Right lobe of liver (tissue), 6 donors: ENCODE results near the gene INO80. TPM values are rescaled to one million over a fixed set of nuclear protein-coding genes. Genes with fewer than 3 reads are reported as not detected.

ENCODE experiments used
- ATAC-seq, 4 donors: fragments of 200-7000 bp; cut with Tn5 transposase; one replicate each; pipeline ENCODE4 v1.9.1; 2020; ENCODE audit warnings: mild to moderate bottlenecking in 4 of 4, moderate library complexity in 4 of 4
- DNase-seq, 3 donors: peaks; one replicate each; pipeline ENCODE4 v3.0.0-alpha.2; 2020
- H3K27ac ChIP-seq, 3 donors: fragments of 200-600 bp; one replicate each; pipeline ENCODE4 v1.8.0; 2022
- H3K27me3 ChIP-seq, 2 donors: fragments of 200-600 bp; one replicate each; pipeline ENCODE4 v1.8.0; 2022
- H3K36me3 ChIP-seq, 4 donors: fragments of 200-600 bp; sonication (generic) in 1 of 4; one replicate each; pipeline versions ENCODE4 v1.5.1 to v1.8.0; 2017 to 2022; ENCODE audit warnings: control low read depth in 1 of 4
- H3K4me1 ChIP-seq, 4 donors: fragments of 200-600 bp; sonication (generic) in 1 of 4; one replicate each; pipeline versions ENCODE4 v1.5.1 to v1.8.0; 2017 to 2022; ENCODE audit warnings: control low read depth in 1 of 4
- H3K4me3 ChIP-seq, 3 donors: fragments of 200-600 bp; one replicate each; pipeline ENCODE4 v1.8.0; 2022
- H3K9me3 ChIP-seq, 4 donors: fragments of 200-600 bp; sonication (generic) in 1 of 4; one replicate each; pipeline versions ENCODE4 v1.5.1 to v1.8.0; 2017 to 2022; ENCODE audit warnings: control low read depth in 1 of 4
- CTCF ChIP-seq, 4 donors: fragments of 200-600 bp in 3 of 4; fragments of 450-650 bp in 1 of 4; IDR thresholded peaks; one replicate each; pipeline versions ENCODE4 v1.5.1 to v1.8.0; 2016 to 2022; ENCODE audit warnings: antibody characterized with exemption in 4 of 4, mild to moderate bottlenecking in 2 of 4
- POLR2A ChIP-seq: fragments of 450-650 bp; IDR thresholded peaks from one replicate; pipeline ENCODE4 v1.6.1; 2017; ENCODE audit warnings: antibody characterized with exemption, mild to moderate bottlenecking
- WGBS: methylation state at CpG from one replicate; pipeline ENCODE4 v1.1.6; 2018; ENCODE audit warnings: low coverage, low lambda C conversion rate; ENCODE audit not compliant: insufficient coverage; ENCODE audit errors: missing lambda C conversion rate; 5-methylcytosine and 5-hydroxymethylcytosine counted together
- intact Hi-C, 2 donors: fragments of 100-400 bp; cut with DNase I; formaldehyde crosslinking; loops; one replicate each; pipeline versions ENCODE4 v1.11.2 to v1.14.1; 2022
- total RNA-seq, 6 experiments: library from RNA; depleted of rRNA in 2 of 6; stranded (reverse); fragments of >200 nt in 2 of 6; fragmentation: NEBNext Ultra II Directional in 3 of 6; extraction: Animal tissue kit (Norgen Biotek cat#: 25700) in 3 of 6; gene quantifications; one replicate each; pipeline versions ENCODE4 v1.1.0 to v1.2.4, GENCODE V29; 2016 to 2023
- donor health status: DM: no; HTN: yes; CAD: no.
- donor health status: DM: no; HTN: no; CAD: no.
- donor health status: DM: no; HTN: no; CAD: no.
- donor health status: DM: no; HTN: yes; CAD: no.
- donor health status: DM: no; HTN: yes; CAD: no.

Gene INO80
- total RNA-seq, 6 experiments from 2014 or later: 7.8 to 12.5 (median 11.2) TPM

- intact Hi-C loops: no loop called here
- H3K4me1 ChIP-seq: peaks cover 0 to 42% (median 7%) of the 10 kb centered on the region in 4 donors
- no peaks in the 10 kb centered on the region for H3K27me3 ChIP-seq
- no peaks in the 10 kb centered on the region for H3K9me3 ChIP-seq
- DNase-seq (no peak), ATAC-seq (peak; percentile 50 to 81 (median 72))
- no peak for TF ChIP-seq CTCF (IDR thresholded peaks at IDR 0.05)
- 45% methylated on average over 6 of the region's 6 CpGs for WGBS
- H3K36me3 ChIP-seq: no peaks in the 10 kb centered on the region
- H3K4me3 ChIP-seq: no peak overlapping the region
- peak overlapping the region in 1 of 3 donors; percentile 37 for H3K27ac ChIP-seq
Observed at GRCh38 chr15:41128174-41128902, 12.3 kb upstream of the INO80 start.

GRCh38 chr15:41125931-41126642, 10.0 kb upstream of the INO80 start:
- ATAC-seq (no peak), DNase-seq (no peak)

GRCh38 chr15:41125063-41125669, 9.1 kb upstream of the INO80 start:
- H3K4me1 ChIP-seq: peaks cover 0 to 42% (median 7%) of the 10 kb centered on the region in 4 donors
- H3K36me3 ChIP-seq: no peaks in the 10 kb centered on the region
- intact Hi-C loops: no loop called here
- no peaks in the 10 kb centered on the region for H3K9me3 ChIP-seq
- H3K4me3 ChIP-seq: no peak overlapping the region
- TF ChIP-seq CTCF (IDR thresholded peaks at IDR 0.05): no peak
- no peak for TF ChIP-seq POLR2A
- WGBS: 100% methylated on average over 1 of the region's 1 CpG
- H3K27ac ChIP-seq: no peak overlapping the region
- DNase-seq: no peak
- ATAC-seq: peak; percentile 35 to 86 (median 38)
- H3K27me3 ChIP-seq: no peaks in the 10 kb centered on the region

More at GRCh38 chr15:41125931-41126642, 10.0 kb upstream of the INO80 start:
- no peak overlapping the region for H3K4me3 ChIP-seq
- peaks cover 0 to 42% (median 7%) of the 10 kb centered on the region in 4 donors for H3K4me1 ChIP-seq
- WGBS: 83% methylated on average over 4 of the region's 4 CpGs
- H3K27me3 ChIP-seq: no peaks in the 10 kb centered on the region
- no peak for TF ChIP-seq CTCF (IDR thresholded peaks at IDR 0.05)
- no peak for TF ChIP-seq POLR2A
- no peaks in the 10 kb centered on the region for H3K36me3 ChIP-seq
- H3K27ac ChIP-seq: no peak overlapping the region
- H3K9me3 ChIP-seq: no peaks in the 10 kb centered on the region
- intact Hi-C loops: no loop called here

GRCh38 chr15:41124058-41124457, 8.0 kb upstream of the INO80 start:
- H3K4me3 ChIP-seq: no peak overlapping the region
- intact Hi-C loops: no loop called here
- WGBS: 92% methylated on average over 5 of the region's 5 CpGs
- H3K27ac ChIP-seq: no peak overlapping the region
- TF ChIP-seq POLR2A (no peak), CTCF (IDR thresholded peaks at IDR 0.05) (no peak)
- H3K9me3 ChIP-seq: no peaks in the 10 kb centered on the region
- no peak for ATAC-seq
- peaks cover 0 to 40% (median 6%) of the 10 kb centered on the region in 4 donors for H3K4me1 ChIP-seq
- no peak for DNase-seq
- no peaks in the 10 kb centered on the region for H3K27me3 ChIP-seq
- H3K36me3 ChIP-seq: no peaks in the 10 kb centered on the region
